HCT116 (cell line): ENCODE results near the gene VLDLR. TPM values are rescaled to one million over a fixed set of nuclear protein-coding genes. Genes with fewer than 3 reads are reported as not detected.

Source experiments
- ATAC-seq: fragments of 200-7000 bp; cut with Tn5 transposase; 2 replicates; pipeline ENCODE4 v1.9.1; 2020; ENCODE audit warnings: mild to moderate bottlenecking, moderate library complexity
- BruUV-seq: library from RNA; stranded (reverse); fragments of 400-500 nt; replicated peaks from 2 replicates; lab custom pipeline; 2021; lab: Mats Ljungman, UMichigan
- CTCF ChIA-PET: fragments of 300-600 bp; sonication (Branson Sonifier 250); formaldehyde crosslinking; loops from one replicate; lab custom pipeline; 2021; ENCODE audit warnings: antibody characterized with exemption; lab: Charles Lee
- POLR2A ChIA-PET: fragments of 300-600, 350-600 bp; sonication (Branson Sonifier 250); formaldehyde crosslinking; loops from one replicate; lab custom pipeline; 2021; ENCODE audit warnings: antibody characterized with exemption; lab: Charles Lee
- RAD21 ChIA-PET, 2 experiments: fragments of 300-600 bp; sonication (Branson Sonifier 250); formaldehyde crosslinking; loops; one replicate each; lab custom pipeline; 2023; ENCODE audit warnings: low total read pairs in 2 of 2; ENCODE audit not compliant: uncharacterized antibody in 2 of 2, unreplicated experiment in 2 of 2, low non-redundant PET in 1 of 2; lab: Charles Lee
- DNase-seq: peaks from one replicate; pipeline ENCODE4 v3.0.0-alpha.2; 2010; ENCODE audit warnings: low read depth, low spot score
- H2AFZ ChIP-seq: fragments of 200-600 bp; shearing (Covaris generic), sonication (generic); 2 replicates; pipeline ENCODE4 v1.6.1; 2017; ENCODE audit warnings: low read depth, mixed run types, mixed read lengths, antibody characterized with exemption, low read length; ENCODE audit not compliant: poor library complexity, severe bottlenecking
- H3K27ac ChIP-seq: 2 replicates; pipeline ENCODE4 v1.5.1; 2012; ENCODE audit warnings: low read depth, low read length
- H3K27me3 ChIP-seq: fragments of 200-600 bp; sonication (generic); 2 replicates; pipeline ENCODE4 v1.6.1; 2016; ENCODE audit warnings: mixed run types, low read length, mixed read lengths; ENCODE audit not compliant: insufficient read depth
- H3K36me3 ChIP-seq, 2 experiments: fragments of 200-500 bp in 1 of 2; fragments of 200-600 bp in 1 of 2; sonication (Bioruptor generic) in 1 of 2; sonication (generic) in 1 of 2; 2 replicates each; pipeline versions ENCODE4 v1.5.1 to v1.6.1; 2014 to 2016; ENCODE audit warnings: low read length in 2 of 2, inconsistent platforms in 1 of 2, mixed read lengths in 1 of 2, mixed run types in 1 of 2; ENCODE audit not compliant: insufficient read depth in 2 of 2, control insufficient read depth in 1 of 2
- H3K4me1 ChIP-seq, 2 experiments: fragments of 200-600 bp in 1 of 2; sonication (generic) in 1 of 2; 2 replicates each; pipeline versions ENCODE4 v1.5.1 to v1.6.1; 2012 to 2017; ENCODE audit warnings: low read length in 2 of 2, inconsistent platforms in 1 of 2, mild to moderate bottlenecking in 1 of 2, mixed read lengths in 1 of 2, mixed run types in 1 of 2, moderate library complexity in 1 of 2; ENCODE audit not compliant: insufficient read depth in 2 of 2, control insufficient read depth in 1 of 2
- H3K4me2 ChIP-seq: fragments of 200-600 bp; sonication (generic); 2 replicates; pipeline ENCODE4 v1.6.1; 2017; ENCODE audit warnings: mixed run types, low read length, mixed read lengths
- H3K4me3 ChIP-seq, 2 experiments: fragments of 200-600 bp in 1 of 2; sonication (generic) in 1 of 2; replicated peaks in 1 of 2; 2 replicates each; pipeline ENCODE4 v1.5.1; 2011 to 2016; ENCODE audit warnings: low read length in 2 of 2, control low read depth in 1 of 2, low read depth in 1 of 2, mild to moderate bottlenecking in 1 of 2, mixed read lengths in 1 of 2, mixed run types in 1 of 2
- H3K79me2 ChIP-seq: fragments of 200-600 bp; sonication (generic); 2 replicates; pipeline ENCODE4 v1.6.1; 2017; ENCODE audit warnings: mild to moderate bottlenecking, mixed run types, low read length, moderate library complexity, mixed read lengths; ENCODE audit not compliant: insufficient read depth
- H3K9ac ChIP-seq: fragments of 200-600 bp; sonication (generic); 2 replicates; pipeline ENCODE4 v1.6.1; 2016; ENCODE audit warnings: low read length, mixed read lengths
- H3K9me2 ChIP-seq: fragments of 200-600 bp; sonication (generic), shearing (Covaris generic); 2 replicates; pipeline ENCODE4 v1.6.1; 2017; ENCODE audit warnings: mixed run types, mild to moderate bottlenecking, moderate library complexity; ENCODE audit not compliant: insufficient read depth
- H3K9me3 ChIP-seq, 2 experiments: fragments of 200-500 bp in 1 of 2; fragments of 200-600 bp in 1 of 2; sonication (Bioruptor generic) in 1 of 2; sonication (generic) in 1 of 2; 2 replicates each; pipeline ENCODE4 v1.6.1; 2014 to 2017; ENCODE audit warnings: low read length in 2 of 2, mixed read lengths in 2 of 2, inconsistent platforms in 1 of 2, low read depth in 1 of 2, mild to moderate bottlenecking in 1 of 2, mixed run types in 1 of 2, moderate library complexity in 1 of 2; ENCODE audit not compliant: control insufficient read depth in 1 of 2, insufficient read depth in 1 of 2
- H4K20me1 ChIP-seq: fragments of 200-600 bp; sonication (generic), shearing (Covaris generic); 2 replicates; pipeline ENCODE4 v1.6.1; 2017; ENCODE audit warnings: mixed run types, mild to moderate bottlenecking, moderate library complexity; ENCODE audit not compliant: insufficient read depth
- CTCF ChIP-seq, 3 experiments: fragments of 200-600 bp in 1 of 3; sonication (generic) in 1 of 3; IDR thresholded peaks in 2 of 3; conservative IDR thresholded peaks in 1 of 3; 2 replicates each; pipeline ENCODE4 v1.5.1; 2012 to 2017; ENCODE audit warnings: low read depth in 2 of 3, low read length in 2 of 3, antibody characterized with exemption in 1 of 3, borderline replicate concordance in 1 of 3, control low read depth in 1 of 3, mild to moderate bottlenecking in 1 of 3, mixed read lengths in 1 of 3, mixed run types in 1 of 3, moderate library complexity in 1 of 3; ENCODE audit not compliant: insufficient read depth in 1 of 3
- EGR1 ChIP-seq: IDR thresholded peaks from 2 replicates; pipeline ENCODE4 v1.6.1; 2012; ENCODE audit warnings: low read depth
- ELF1 ChIP-seq: IDR thresholded peaks from 2 replicates; pipeline ENCODE4 v1.6.1; 2012; ENCODE audit warnings: low read depth, borderline replicate concordance
- EZH2 ChIP-seq: fragments of 200-600 bp; sonication (generic); IDR thresholded peaks from 2 replicates; pipeline ENCODE4 v1.6.1; 2017; ENCODE audit warnings: antibody characterized with exemption, mixed run types
- JUND ChIP-seq: IDR thresholded peaks from 2 replicates; pipeline ENCODE4 v1.6.1; 2012
- POLR2AphosphoS5 ChIP-seq: IDR thresholded peaks from 2 replicates; pipeline ENCODE4 v1.6.1; 2011; ENCODE audit warnings: mild to moderate bottlenecking, low read depth, low read length, moderate library complexity
- RAD21 ChIP-seq: IDR thresholded peaks from 2 replicates; pipeline ENCODE4 v1.6.1; 2012; ENCODE audit warnings: low read depth, mild to moderate bottlenecking
- SIN3A ChIP-seq: IDR thresholded peaks from 2 replicates; pipeline ENCODE4 v1.6.1; 2012; ENCODE audit warnings: low read depth
- TCF7L2 ChIP-seq: IDR thresholded peaks from 2 replicates; pipeline ENCODE4 v1.7.0; 2011; ENCODE audit warnings: borderline replicate concordance, inconsistent platforms; ENCODE audit not compliant: insufficient read depth, insufficient read length; ENCODE audit errors: extremely low read depth
- YY1 ChIP-seq: IDR thresholded peaks from 2 replicates; pipeline ENCODE4 v1.6.1; 2011; ENCODE audit warnings: low read length, low read depth, moderate library complexity, mild to moderate bottlenecking; ENCODE audit not compliant: insufficient replicate concordance; ENCODE audit errors: extremely low read depth
- ZFX ChIP-seq: fragments of 450-650 bp; IDR thresholded peaks from 2 replicates; pipeline ENCODE4 v1.6.1; 2017
- intact Hi-C: fragments of 100-400 bp; cut with micrococcal nuclease; formaldehyde crosslinking; loops from 2 replicates; pipeline ENCODE4 v1.10.0; 2022
- total RNA-seq: library from RNA; stranded (reverse); gene quantifications from one replicate; pipeline ENCODE4 v1.2.1, GENCODE V29; 2021; ENCODE audit not compliant: unreplicated experiment
- TF ChIP-seq, protein P1 (sequence below): IDR thresholded peaks from 2 replicates; pipeline ENCODE4 v1.6.1; 2012
- TF ChIP-seq, protein P2 (sequence below): IDR thresholded peaks from 2 replicates; pipeline ENCODE4 v1.6.1; 2012; ENCODE audit warnings: low read depth
- TF ChIP-seq, protein P3 (sequence below): IDR thresholded peaks from 2 replicates; pipeline ENCODE4 v1.6.1; 2012

Gene VLDLR
- total RNA-seq, 1 experiment from 2014 or later = 0.17 TPM

GRCh38 chr9:2603621-2604020 lies 18.0 kb upstream of the VLDLR start:
- ATAC-seq (no peak), DNase-seq (no peak)
- CTCF ChIA-PET = no interaction called here
- Histone ChIP-seq H3K9ac (no peak overlapping the region), H3K4me3 (no peak overlapping the region), H3K4me1 (no peaks in the 10 kb centered on the region), H2AFZ (no peak overlapping the region), H3K27ac (no peak overlapping the region), H3K4me2 (no peak overlapping the region), H4K20me1 (no peaks in the 10 kb centered on the region), H3K9me3 (no peaks in the 10 kb centered on the region), H3K27me3 (peaks cover 25% of the 10 kb centered on the region), H3K9me2 (no peaks in the 10 kb centered on the region), H3K79me2 (no peaks in the 10 kb centered on the region), H3K36me3 (no peaks in the 10 kb centered on the region)
- no TSS peak for BruUV-seq
- RAD21 ChIA-PET = no interaction called here
- POLR2A ChIA-PET = no interaction called here
- no peak for TF ChIP-seq SIN3A
- TF ChIP-seq EZH2 = no peak
- TF ChIP-seq CTCF (IDR thresholded peaks at IDR 0.05 in 2 of 3, conservative IDR thresholded peaks at IDR 0.05 in 1 of 3; ENCODE audit: borderline replicate concordance in 1 of 3, insufficient read depth in 1 of 3, low read depth in 2 of 3, low read length in 2 of 3) = no peak
- TF ChIP-seq, protein P1, sequence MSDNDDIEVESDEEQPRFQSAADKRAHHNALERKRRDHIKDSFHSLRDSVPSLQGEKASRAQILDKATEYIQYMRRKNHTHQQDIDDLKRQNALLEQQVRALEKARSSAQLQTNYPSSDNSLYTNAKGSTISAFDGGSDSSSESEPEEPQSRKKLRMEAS = no peak
- no peak for TF ChIP-seq ZFX
- TF ChIP-seq JUND = no peak
- TF ChIP-seq EGR1 = no peak
- intact Hi-C loops = loop anchor here (10.0 kb wide), 1 partner anchor 469 kb away; no protein-coding TSS in a partner anchor

DNA sequence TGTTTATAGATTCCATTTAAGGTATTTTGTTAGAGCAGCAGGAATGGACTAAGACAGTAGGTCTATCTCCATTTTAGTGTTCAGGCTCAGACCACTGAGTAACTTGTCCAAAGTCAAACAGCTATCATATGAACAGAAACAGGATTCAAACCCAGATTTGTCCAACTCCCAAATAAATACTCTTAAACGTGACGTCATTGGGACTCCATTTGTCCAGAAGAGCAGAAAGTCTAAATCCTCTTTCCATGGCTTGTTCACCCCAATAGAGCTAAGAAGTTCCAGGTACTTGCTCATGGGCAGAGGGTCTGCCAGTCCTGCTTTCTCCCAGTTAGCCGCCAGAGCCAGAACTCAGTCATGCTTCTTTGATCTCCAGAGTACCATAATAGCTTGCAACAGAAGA lies 16.3 kb upstream of the VLDLR start:
- no peak overlapping the region for H3K27ac ChIP-seq
- TF ChIP-seq EGR1 (no peak), TCF7L2 (no peak), JUND (no peak), ZFX (no peak), POLR2AphosphoS5 (no peak), ELF1 (no peak), RAD21 (no peak), YY1 (no peak)
- TF ChIP-seq, protein P2, sequence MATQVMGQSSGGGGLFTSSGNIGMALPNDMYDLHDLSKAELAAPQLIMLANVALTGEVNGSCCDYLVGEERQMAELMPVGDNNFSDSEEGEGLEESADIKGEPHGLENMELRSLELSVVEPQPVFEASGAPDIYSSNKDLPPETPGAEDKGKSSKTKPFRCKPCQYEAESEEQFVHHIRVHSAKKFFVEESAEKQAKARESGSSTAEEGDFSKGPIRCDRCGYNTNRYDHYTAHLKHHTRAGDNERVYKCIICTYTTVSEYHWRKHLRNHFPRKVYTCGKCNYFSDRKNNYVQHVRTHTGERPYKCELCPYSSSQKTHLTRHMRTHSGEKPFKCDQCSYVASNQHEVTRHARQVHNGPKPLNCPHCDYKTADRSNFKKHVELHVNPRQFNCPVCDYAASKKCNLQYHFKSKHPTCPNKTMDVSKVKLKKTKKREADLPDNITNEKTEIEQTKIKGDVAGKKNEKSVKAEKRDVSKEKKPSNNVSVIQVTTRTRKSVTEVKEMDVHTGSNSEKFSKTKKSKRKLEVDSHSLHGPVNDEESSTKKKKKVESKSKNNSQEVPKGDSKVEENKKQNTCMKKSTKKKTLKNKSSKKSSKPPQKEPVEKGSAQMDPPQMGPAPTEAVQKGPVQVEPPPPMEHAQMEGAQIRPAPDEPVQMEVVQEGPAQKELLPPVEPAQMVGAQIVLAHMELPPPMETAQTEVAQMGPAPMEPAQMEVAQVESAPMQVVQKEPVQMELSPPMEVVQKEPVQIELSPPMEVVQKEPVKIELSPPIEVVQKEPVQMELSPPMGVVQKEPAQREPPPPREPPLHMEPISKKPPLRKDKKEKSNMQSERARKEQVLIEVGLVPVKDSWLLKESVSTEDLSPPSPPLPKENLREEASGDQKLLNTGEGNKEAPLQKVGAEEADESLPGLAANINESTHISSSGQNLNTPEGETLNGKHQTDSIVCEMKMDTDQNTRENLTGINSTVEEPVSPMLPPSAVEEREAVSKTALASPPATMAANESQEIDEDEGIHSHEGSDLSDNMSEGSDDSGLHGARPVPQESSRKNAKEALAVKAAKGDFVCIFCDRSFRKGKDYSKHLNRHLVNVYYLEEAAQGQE = no peak
- TF ChIP-seq, protein P3, sequence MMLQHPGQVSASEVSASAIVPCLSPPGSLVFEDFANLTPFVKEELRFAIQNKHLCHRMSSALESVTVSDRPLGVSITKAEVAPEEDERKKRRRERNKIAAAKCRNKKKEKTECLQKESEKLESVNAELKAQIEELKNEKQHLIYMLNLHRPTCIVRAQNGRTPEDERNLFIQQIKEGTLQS = no peak
- TF ChIP-seq, protein P1 = no peak
- TF ChIP-seq, all 23 proteins: peak for 0
- Histone ChIP-seq H3K9ac (no peak overlapping the region), H3K9me2 (no peaks in the 10 kb centered on the region), H3K36me3 (no peaks in the 10 kb centered on the region), H3K9me3 (no peaks in the 10 kb centered on the region), H3K79me2 (no peaks in the 10 kb centered on the region), H3K4me3 (no peak overlapping the region), H2AFZ (no peak overlapping the region), H3K4me2 (no peak overlapping the region), H4K20me1 (no peaks in the 10 kb centered on the region), H3K27me3 (peaks cover 15% of the 10 kb centered on the region), H3K4me1 (no peaks in the 10 kb centered on the region)
- CTCF ChIA-PET = no interaction called here
- POLR2A ChIA-PET = no interaction called here
- BruUV-seq = no TSS peak
- no peak for DNase-seq
- intact Hi-C loops = loop anchor here (10.0 kb wide), 1 partner anchor 470 kb away; no protein-coding TSS in a partner anchor
- RAD21 ChIA-PET = no interaction called here
- no peak for ATAC-seq
